Measurements from ENCODE around the gene NMBR. TPM values are rescaled to one million over a fixed set of nuclear protein-coding genes. Genes with fewer than 3 reads are reported as not detected.
"Not testable (repeated sequence)": the region's sequence is repeated elsewhere in the genome, so short reads cannot be mapped to it uniquely, and the experiment has no call there.

Gene NMBR
- total and polyA plus RNA-seq, 8 donors = 0.12 TPM; not detected in 7

- 68 to 84% methylated on average over 7 of the region's 7 CpGs for WGBS, 2 donors
- FAIRE-seq = no peak
- intact Hi-C loops (cut with DNase I) = no loop called here
Measured at GRCh38 chr6:142075516-142076101, 71.3 kb downstream of the NMBR start.

DNA sequence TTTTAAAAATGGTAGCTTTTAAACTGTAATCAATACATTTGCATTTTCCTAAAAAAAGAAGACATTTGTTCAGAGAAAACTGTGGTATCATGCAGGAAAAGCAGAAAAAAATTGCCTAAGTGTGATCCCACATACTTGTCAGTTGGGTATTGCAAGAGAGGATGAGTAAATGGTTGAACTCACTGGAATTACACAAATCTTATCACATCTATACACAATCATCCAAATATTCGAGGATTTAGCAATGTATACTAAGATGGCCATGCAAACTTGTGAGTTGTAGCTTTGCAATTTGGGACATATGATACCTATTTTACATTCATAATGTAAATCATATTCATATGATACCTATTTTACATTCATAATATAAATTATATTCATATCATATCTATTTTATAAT lies 72.4 kb downstream of the NMBR start:
- Histone ChIP-seq H3K36me3 (no peaks in the 10 kb centered on the region), H3K4me1 (no peaks in the 10 kb centered on the region), H3K4me3 (no peak overlapping the region), H3K9me3 (no peaks in the 10 kb centered on the region), H3K27me3 (no peaks in the 10 kb centered on the region), H3K27ac (no peak overlapping the region)
- no peak for ATAC-seq
- intact Hi-C loops (cut with DNase I) = no loop called here
- TF ChIP-seq CTCF (IDR thresholded peaks at IDR 0.05) = no peak
- 43 to 48% methylated on average over 1 of the region's 1 CpG for WGBS, 2 donors
- no peak for DNase-seq
- FAIRE-seq = no peak

More at GRCh38 chr6:142075516-142076101, 71.3 kb downstream of the NMBR start:
- no peaks in the 10 kb centered on the region for H3K4me1 ChIP-seq
- H3K36me3 ChIP-seq = no peaks in the 10 kb centered on the region
- no peak for ATAC-seq
- TF ChIP-seq CTCF (IDR thresholded peaks at IDR 0.05) = no peak
- H3K4me3 ChIP-seq = no peak overlapping the region
- no peak overlapping the region for H3K27ac ChIP-seq
- no peaks in the 10 kb centered on the region for H3K9me3 ChIP-seq
- H3K27me3 ChIP-seq = no peaks in the 10 kb centered on the region
- DNase-seq = no peak

DNA sequence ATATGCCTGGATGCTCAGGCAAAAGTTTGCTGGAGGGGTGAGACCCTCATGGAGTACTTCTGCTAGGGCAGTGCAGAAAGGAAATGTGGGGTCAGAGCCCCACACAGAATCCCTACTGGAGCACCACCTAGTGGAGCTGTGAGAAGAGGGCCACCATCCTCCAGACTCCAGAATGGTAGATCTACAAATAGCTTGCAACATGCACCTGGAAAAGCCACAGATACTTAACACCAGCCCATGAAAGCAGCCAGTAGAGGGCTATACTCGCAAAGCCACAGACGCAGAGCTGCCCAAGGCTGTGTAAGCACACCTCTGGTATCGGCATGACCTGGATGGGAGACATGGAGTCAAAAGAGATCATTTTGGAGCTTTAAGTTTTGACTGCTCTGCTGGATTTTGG lies 74.9 kb downstream of the NMBR start:
- H3K9me3 ChIP-seq = no peaks in the 10 kb centered on the region
- no peak for TF ChIP-seq CTCF (IDR thresholded peaks at IDR 0.05)
- no peaks in the 10 kb centered on the region for H3K36me3 ChIP-seq
- intact Hi-C loops (cut with DNase I) = no loop called here
- DNase-seq (no peak), FAIRE-seq (no peak), ATAC-seq (no peak)
- H3K27me3 ChIP-seq = no peaks in the 10 kb centered on the region
- WGBS, 2 donors = 60 to 71% methylated on average over 3 of the region's 3 CpGs
- H3K4me1 ChIP-seq = no peaks in the 10 kb centered on the region
- H3K27ac ChIP-seq = no peak overlapping the region
- no peak overlapping the region for H3K4me3 ChIP-seq

DNA sequence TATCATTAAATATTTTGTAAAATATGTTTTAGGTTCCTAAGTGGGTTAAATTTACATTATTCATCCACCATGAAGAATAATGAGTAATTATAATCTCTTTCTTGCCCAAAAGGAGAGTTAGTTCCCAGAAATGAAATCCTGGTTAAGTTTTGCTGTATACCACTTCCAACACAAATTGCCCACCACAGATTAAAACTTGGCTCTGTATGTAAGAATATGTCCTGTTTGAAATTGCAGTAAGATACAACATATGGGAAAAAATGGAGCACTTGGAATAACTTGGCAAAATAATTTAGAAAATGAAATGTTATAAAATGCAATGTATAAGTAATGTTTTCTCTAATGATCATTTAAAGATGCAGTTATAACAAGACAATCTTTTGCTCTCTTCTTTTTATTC lies 78.5 kb downstream of the NMBR start:
- FAIRE-seq (no peak), ATAC-seq (no peak), DNase-seq (no peak)
- Histone ChIP-seq H3K27ac (no peak overlapping the region), H3K36me3 (no peaks in the 10 kb centered on the region), H3K4me3 (no peak overlapping the region), H3K9me3 (no peaks in the 10 kb centered on the region), H3K27me3 (no peaks in the 10 kb centered on the region), H3K4me1 (no peaks in the 10 kb centered on the region)
- no peak for TF ChIP-seq CTCF (IDR thresholded peaks at IDR 0.05)
- intact Hi-C loops (cut with DNase I) = no loop called here

DNA sequence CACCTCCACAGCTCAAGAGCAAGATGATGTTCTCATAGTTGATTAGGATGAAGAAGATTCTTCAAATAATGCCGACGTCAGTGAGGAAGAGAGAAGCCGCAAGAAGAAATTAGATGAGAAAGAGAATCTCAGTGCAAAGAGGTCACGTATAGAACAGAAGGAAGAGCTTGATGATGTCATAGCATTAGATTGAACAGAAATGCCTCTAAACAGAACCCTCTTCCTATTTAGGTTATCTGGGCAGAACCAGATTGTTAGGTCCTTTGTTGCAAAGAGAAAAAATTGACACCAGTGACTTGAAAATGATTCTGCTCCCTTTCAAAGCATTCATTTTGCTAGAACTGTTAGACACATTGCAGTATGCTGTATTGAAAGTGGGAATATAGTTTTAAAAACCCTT lies 84.1 kb downstream of the NMBR start:
- H3K27ac ChIP-seq; intact Hi-C loops (cut with DNase I); H3K4me3 ChIP-seq; DNase-seq; H3K4me1 ChIP-seq; ATAC-seq; FAIRE-seq; H3K9me3 ChIP-seq; H3K36me3 ChIP-seq; H3K27me3 ChIP-seq: not testable (repeated sequence)
- 61 to 81% methylated on average over 4 of the region's 4 CpGs for WGBS, 2 donors

Measured in pancreas (tissue), 10 donors.